Measurements from ENCODE around the gene ZFP57. TPM values are rescaled to one million over a fixed set of nuclear protein-coding genes. Genes with fewer than 3 reads are reported as not detected.
"Not testable (repeated sequence)": the region's sequence is repeated elsewhere in the genome, so short reads cannot be mapped to it uniquely, and the experiment has no call there.

ZFP57 gene
- total RNA-seq, 1 experiment from 2014 or later, result not detected

DNA sequence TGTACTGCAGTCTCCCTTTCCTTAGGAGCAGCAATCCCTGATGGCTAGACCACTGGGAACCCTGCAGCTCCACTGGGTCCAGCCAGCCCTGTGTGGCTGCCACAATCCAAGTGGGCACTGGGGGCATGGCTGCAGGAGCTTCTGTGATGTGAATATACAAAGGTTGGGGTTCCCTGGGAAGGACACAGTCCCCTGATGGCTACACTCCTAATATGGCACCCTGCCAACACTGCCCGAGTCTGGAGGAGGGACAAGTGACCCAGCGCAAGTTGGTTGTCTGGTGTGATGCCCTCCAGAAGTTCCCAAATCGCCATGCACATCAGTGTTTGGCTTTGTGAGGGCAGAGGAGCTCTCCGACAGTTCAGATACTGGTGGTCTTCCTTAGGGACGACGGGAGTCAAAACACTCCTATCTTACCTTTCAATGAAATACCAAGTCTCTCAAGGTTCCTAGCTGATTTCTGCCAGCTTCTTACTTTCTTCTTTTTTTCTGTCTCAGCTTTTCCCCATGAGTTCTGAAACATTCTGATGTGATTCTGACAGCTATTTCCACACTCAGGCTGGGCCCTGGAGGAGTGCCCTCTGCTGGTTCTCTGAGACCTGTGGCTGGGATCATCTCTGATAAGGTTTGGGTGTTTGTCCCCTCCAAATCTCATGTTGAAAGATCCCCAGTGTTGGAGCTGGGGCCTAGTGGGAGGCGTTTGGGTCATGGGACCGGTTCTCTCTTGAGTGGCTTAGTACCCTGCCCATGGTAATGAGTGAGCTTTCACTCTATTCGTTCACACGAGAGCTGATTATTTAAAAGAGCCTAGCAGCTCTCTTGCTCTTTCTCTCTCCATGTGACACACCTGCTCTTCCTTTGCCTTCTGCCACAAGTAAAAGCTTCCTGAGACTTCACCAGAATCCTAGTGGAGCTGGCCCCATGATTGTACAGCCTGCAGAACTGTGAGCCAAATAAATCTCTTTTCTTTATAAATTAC, 15.5 kb upstream of the ZFP57 start:
- DNase-seq (ENCODE audit: low read depth), result peak; percentile 20

DNA sequence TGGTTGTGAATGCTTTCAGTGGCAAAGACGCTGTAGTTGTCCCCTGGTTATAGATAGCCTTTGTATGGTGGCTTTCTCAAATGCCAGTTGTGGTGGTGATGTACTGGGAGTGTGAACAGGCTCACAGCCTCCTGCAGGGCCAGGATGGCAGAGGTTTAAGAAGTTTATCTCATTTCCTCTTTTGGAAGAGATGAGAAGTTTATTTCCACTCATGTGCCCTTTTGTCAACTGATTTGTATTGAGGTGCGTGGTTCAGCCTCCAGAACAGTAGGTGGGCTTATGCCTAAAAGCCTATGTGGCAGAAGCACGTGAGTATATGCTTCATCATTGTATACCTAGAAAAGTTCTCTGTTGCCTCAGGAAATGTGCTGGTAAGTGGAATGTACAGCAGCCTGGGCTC, 13.7 kb upstream of the ZFP57 start:
- DNase-seq (ENCODE audit: low read depth), result no peak

DNA sequence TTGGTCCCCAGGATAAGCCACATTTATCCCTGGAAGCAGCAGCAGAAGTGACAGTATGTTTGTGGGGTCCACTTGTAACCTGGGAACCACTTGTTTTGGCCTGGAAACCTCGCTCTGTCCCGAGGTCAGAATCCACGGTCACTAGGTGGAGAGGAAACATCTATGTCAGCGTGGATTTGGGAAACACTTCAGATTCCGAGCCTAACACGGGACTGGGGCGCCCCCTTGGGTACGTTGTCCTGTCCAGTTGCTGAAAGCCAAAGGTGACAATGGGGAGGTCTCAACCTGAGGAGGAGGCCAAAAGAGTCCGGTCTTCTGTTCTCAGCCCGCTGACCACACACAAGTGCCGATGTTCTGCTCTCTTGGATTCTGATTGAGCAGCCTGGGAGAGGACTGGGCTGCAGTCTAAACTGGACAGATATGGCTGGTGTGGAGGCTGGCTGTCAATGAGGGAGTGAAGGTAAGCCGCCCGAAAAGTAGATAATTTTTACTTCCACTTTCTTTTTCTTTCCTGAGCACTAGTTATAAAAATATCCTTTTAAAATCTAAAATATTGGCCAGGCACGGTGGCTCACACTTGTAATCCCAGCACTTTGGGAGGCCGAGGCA, 4.9 kb upstream of the ZFP57 start:
- no peak for DNase-seq (ENCODE audit: low read depth)

DNA sequence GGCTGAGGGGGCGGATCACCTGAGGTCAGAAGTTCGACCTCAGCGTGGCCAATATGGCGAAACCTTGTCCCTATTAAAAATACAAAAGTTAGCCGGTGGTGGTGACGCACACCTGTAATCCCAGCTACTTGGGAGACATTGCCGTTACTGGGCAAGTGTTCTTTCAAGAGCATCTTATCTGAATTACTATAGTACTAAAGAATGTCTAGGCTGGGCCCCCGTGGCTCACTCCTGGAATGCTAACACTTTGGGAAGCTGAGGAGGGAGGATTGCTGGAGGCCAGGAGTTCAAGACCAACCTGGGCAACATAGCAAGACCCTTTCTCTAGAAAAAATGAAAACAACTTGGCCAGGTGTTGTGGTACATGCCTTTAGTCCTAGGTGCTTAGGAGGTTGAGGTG, 859 bp upstream of the ZFP57 start:
- DNase-seq (ENCODE audit: low read depth), result no peak

DNA sequence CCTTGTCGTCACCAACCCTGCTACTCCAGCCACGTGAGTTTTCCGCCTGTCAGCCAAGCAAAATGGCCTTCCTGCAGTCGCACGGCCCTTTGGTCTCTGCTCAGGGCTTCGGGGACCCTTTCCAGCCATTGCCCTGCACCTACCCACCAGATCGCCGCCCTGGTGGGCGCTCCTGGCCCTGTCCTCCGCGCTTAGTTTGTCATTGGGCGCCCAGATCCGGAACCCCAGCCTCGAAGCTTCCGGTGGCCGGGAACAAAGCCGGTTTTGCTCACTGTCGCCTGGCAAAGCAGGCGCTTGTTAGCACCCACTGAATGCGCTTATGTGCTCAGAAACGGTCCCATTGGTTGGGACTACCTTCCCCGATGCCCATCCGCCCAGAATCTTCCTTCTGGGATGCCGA, 536 bp downstream of the ZFP57 start:
- no peak for DNase-seq (ENCODE audit: low read depth)

DNA sequence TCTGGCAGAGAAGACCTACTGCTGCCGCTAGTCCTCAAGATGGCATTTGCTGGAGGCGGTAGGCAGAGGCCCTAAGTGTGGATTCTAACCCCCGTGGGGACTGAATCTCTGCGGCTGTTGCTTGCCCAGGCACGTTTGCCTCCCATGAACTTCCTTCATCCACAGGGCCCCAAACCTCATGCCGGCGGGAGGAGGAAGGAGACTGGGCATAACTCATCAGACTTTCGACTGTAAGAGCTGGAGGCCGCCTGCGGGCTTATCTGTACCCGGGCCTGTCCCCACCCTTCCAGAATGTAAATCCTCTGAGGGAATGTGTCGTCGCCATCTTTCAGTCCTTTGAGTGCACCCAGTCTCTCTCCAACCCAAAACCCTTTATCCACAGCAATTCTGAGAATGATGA, 990 bp downstream of the ZFP57 start:
- DNase-seq (ENCODE audit: low read depth), result no peak

DNA sequence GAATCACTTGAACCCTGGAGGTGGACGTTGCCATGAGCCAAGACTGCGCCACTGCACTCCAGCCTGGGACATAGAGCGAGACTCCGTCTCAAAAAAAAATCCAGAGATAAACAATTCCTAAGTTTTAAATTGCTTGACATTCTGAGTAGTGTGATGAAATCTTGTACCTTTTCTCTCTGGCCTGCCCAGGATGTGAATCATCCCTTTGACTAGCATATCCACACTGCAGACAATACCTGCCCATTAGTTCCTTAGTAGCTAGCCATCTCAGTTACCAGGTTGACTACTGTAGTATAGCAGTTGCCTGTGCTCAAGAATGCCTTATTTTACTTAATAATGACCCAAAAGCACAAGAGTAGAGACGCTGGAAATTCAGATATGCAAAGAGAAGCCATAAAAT, 2.8 kb downstream of the ZFP57 start:
- DNase-seq (ENCODE audit: low read depth), result no peak

DNA sequence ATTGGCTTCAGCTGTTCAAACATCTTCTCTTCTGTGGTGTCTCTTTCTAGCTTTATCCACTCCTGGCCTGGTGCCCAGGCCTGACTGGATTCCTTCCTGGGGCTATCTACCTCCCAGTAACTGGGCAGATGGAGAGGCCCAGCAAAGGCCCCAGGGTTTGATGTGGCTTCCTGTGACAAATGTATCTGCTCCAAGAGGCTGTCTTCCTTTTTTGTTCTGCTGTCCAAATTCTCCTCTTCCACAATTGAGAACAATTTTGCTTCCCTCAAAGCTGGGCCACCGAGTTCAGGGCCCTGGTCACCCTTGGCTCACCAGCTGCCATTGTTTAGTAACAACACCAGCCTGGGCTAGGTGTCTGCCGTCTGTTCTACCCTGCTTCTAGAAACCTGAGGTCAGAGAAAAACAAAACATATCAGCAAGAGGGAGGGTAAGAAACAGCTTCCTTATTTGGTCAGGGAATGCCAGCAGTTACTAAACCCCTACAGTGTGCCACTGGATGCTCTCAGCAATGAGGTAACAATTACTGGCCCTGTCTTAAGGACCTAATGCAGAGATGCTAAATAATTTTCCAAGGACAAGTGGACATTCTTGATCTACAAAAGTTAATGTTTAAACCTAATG, 3.9 kb downstream of the ZFP57 start:
- peak; percentile 6 for DNase-seq (ENCODE audit: low read depth)

DNA sequence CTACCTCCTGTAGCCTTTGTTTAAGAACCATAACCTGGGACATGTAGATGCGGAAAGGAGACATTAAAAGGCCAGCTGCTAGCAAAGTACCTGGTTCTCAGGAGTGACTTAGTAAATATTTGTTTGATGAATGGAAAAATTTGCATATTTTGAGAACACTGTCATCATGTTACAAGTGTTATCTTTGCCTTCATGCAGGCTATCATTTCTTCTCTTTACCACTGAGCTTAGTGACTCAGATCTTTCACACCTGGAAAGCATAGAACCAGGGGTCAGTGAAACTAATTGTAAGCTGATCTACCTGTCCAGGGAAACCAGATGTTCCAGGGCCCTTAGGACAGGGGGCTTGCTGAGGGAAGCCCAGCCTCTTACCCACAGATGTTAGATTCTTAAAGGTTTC, 5.4 kb downstream of the ZFP57 start:
- no peak for DNase-seq (ENCODE audit: low read depth)

DNA sequence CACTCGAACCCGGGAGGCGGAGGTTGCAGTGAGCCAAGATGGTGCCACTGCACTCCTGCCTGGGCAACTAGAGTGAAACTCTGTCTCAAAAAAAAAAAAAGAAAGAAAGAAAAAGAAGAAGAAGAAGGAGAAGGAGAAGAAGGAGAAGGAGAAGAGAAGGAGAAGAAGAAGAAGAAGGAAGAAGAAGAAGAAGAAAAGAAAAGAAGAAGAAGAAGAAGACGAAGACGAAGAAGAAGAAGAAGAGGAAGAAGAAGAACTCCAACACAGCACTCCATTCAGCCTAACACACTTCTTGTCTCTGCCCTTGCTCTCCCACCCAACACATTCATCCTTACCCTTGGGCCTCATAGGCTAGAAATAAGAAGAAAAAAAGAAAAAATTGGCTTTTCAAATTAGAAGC, 6.9 kb downstream of the ZFP57 start:
- DNase-seq (ENCODE audit: low read depth), result no peak

DNA sequence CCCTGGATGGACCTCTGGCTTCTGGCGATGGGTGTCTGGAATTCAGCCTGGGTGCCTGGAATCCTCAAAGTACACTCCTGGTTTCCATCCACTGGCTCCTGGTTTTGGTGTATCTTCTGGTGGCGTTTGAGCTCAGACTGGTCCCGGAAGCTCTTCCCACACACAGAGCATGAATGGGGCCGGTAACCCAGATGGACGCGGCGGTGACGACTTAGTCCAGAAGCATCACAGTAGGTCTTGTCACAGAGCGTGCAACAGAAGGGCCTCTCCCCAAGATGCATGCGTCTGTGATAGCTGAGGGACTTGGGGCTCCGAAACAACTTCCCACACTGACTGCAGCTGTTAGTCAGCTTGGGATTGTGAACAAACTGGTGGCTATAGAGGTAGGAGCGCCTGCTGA, 7.8 kb downstream of the ZFP57 start:
- DNase-seq (ENCODE audit: low read depth), result no peak

DNA sequence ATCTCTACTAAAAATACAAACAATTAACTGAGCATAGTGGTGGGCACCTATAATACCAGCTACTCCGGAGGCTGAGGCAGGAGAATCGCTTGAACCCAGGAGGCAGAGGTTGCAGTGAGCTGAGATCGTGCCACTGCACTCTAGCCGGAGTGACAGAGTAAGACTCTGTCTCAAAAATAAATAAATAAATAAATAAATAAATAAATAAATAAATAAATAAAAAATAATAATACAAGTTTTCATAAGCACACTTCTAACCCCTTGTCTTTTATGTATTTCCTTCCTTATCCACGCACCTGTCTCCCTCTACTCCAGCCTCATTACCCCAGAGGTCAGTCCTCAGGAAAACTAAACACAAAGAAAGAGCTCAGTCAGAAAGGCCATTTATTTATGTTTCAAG, 8.8 kb downstream of the ZFP57 start:
- DNase-seq (ENCODE audit: low read depth), result not testable (repeated sequence)

DNA sequence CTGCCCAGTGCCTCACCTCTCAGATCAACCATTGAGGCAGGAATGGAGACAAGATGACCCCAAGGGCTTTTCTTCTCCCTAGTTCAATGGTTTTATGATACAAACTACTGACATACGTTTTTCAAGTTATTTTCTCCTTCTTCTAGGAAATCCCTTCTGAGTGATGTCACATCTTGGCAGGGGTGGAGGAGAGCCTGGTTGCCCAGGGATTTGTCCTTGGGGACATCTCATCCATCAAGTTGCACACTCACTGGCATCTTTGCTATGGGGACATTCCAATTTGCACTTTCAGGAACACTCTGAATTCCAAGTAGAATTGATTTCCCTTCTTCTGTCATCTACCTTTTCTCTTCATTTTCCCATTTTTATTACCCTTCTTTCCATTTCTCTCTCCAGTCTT, 9.9 kb downstream of the ZFP57 start:
- DNase-seq (ENCODE audit: low read depth), result no peak

DNA sequence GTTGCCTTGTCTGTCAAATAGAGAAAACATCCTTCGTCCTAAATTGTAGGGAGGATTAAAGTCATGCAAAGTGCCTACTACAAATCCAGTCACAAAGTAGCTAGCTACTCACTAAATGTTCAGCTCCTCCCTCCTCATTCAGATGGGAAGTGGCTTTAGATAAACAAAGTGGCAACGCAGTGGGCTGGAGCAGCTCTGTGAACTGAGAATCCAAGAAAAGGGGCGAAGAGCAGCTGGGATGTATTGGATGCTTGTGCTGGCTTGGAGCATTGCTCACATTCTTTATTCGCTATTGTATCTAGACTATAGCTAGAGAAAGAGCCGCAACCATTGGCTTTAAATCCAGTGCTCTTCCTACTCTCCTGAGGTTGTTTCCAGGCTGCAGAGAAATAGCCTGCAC, 13.8 kb downstream of the ZFP57 start:
- DNase-seq (ENCODE audit: low read depth), result no peak

DNA sequence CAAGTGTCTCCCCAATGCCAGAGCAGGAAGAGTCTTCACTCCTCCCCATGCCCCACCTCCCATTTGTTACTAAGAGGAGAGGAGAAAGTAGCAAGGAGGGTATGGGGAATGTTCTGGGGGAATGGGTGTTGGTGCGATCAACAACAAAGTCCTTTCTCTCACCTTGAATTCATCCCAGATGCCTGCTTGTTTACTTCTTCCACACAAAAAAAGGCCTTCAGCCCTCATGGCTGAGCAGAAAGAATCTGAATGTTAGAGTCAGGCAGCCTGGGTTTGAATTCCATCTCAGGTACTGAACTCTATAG, 14.2 kb downstream of the ZFP57 start:
- DNase-seq (ENCODE audit: low read depth), result no peak

DNA sequence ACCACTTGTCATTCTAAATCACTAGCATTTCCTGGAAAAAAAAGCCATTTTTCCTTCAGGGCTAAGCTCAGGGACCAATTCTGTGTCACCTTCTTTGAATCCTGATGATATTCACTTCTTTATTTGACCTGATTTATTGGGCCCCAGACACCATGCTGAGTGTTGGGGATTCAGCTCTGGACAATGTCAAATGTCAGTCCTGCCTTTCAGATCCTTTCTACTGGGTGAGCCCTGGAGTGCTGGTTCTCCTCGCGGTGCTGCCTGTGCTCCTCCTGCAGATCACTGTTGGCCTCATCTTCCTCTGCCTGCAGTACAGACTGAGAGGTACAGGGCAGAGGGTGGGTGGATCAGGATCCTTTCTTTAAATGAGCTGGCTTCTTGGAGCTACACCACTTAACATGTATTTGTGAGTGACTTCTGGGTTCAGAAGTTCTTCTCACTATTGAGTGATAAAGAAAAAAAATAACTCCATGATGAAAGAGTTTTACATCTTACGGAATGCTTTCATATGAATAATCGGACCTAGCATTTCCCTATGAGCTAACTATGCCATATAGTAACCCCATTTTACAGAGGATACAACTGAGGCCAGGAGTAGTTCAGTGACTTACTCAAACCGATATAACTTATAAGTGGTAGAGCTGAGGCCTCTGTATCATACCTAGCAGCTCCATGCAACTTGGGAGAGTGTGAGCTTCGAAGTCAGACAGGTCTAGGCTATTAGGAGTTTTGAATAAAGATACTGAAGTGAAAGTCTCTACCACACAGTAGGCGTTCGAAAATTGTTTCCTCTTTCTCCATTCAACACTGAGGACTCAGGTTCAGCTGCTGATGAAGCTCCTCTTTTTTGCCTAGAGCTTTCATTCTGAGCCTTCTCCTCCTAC, 14.8 kb downstream of the ZFP57 start:
- no peak for DNase-seq (ENCODE audit: low read depth)

DNA sequence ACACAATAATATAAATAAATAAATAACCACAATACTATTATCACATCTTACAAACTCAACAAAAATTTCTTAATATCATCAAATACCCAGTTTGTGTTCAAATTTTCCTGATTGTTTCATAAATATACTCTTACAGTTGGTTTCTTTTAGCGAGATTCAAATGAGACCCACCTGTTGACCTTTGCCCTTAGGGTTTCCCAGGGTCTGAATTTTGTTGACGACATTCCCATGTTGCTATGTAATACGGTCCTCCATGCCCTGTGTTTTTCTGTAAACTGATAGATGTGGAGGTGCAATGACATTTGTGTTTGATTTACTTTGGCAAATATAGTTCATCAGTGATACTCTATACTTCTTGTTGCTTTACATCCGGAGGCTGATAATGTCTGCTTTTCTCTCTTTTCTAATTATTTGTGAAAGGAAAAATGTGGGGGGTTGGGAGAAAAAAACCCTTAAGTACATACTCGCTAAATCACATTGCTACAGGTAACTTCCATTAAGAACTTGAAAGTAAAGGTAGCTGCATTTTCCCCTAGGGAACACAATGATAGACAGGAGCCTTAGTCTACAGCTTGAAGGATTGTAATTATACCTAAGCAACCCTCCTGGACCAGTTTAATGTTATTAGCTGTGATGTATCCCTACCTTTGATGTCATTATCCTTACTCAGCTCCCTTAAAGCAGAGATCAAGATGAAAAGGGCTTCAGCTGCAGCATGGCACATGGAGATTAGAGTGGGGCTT, 17.5 kb downstream of the ZFP57 start:
- DNase-seq (ENCODE audit: low read depth), result no peak

DNA sequence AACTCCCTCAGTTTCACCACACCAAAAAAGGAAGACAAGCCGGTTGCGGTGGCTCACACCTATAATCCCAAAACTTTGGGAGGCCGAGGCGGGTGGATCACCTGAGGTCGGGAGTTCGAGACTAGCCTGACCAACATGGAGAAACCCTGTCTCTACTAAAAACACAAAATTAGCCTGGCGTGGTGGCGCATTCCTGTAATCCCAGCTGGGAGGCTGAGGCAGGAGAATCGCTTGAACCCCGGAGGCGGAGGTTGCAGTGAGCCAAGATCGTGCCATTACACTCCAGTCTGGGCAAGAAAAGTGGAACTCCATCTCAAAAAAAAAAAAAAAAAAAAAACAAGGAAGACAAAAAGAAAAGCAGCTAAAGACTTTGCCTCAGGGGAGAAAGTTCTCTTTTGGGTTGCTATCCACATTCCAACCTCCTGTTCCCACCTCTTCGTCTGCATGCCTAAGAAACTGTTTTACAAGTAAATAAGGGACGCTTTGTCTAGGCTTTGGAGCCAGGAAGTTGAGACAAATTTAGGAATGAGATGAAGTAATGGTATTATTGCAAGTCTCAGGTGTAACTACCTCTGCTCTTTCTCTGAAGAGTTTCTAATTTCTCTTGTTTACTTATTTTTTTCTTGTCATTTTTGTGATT, 19.3 kb downstream of the ZFP57 start:
- not testable (repeated sequence) for DNase-seq (ENCODE audit: low read depth)

DNA sequence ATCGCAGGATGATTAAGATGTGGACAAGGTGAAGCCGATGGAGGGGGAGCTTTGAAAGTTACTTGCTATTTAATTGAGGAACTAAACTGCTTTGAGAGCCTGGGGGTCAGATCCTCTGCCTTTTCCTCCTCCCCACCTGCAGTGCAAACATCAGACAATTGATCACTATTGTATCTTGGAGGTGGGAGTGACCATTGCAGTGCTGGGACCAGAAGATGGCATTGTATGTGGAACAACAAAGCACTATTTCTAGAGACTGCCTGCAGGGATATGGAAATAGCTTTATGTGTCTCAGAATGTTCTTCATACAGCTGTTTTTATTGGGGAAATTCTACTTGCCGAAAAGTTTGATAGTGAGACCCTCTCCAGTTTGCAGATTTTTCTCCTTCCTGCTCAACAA, 19.9 kb downstream of the ZFP57 start:
- no peak for DNase-seq (ENCODE audit: low read depth)

DNA sequence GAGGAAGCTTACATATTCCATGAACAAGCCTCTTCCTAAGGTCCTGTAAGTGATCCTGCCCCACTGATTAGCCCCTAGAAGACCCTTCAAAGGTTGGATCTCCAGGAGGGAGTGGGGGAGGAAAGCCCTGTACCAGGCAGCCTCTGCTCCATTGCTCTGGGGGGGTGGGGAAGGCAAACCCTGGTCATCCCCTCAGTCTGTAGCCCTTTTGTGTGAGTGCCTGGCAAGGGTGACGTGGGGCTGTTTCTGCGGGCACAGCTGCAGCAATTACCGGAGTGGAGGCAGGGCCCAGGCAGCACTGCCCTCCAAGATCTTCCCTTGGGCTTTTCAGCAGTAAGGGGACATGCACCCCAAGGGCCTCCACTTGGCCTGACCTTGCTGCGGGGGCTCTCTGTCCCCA, 24.2 kb downstream of the ZFP57 start, which contains the start of gene MOG:
Gene MOG, plus strand, starts transcription at position 295 of the 400 bp plus-strand sequence. CDS start 118 bp downstream, outside the sequence.
- no peak for DNase-seq (ENCODE audit: low read depth)

Data from LHCN-M2 (cell line).